T47D (cell line): ENCODE results near the gene MAPKBP1.

ENCODE experiments used
- DNase-seq, 2 experiments: peaks; one replicate each; pipeline versions ENCODE4 v3.0.0 to v3.0.0-alpha.2; 2011 to 2012; ENCODE audit warnings: low read depth in 1 of 2, low spot score in 1 of 2
- JUND ChIP-seq: IDR thresholded peaks from 2 replicates; pipeline ENCODE4 v1.6.1; 2012; ENCODE audit warnings: low read depth
- in situ Hi-C: cut with HindIII; loops from 2 replicates; pipeline ENCODE4 v1.10.0; 2016; ENCODE audit warnings: low sequenced_read_pairs, low pct_unique_long_range_greater_than_20kb

MAPKBP1 gene

GRCh38 chr15:41853831-41854230 is 79.5 kb downstream of the MAPKBP1 start:
- no peak for TF ChIP-seq JUND
- no peak for DNase-seq
- in situ Hi-C loops, result no loop called here

- in situ Hi-C loops, result no loop called here
- no peak for TF ChIP-seq JUND
- peak in 1 of 2 experiments; percentile 53 for DNase-seq
Observed at GRCh38 chr15:41854443-41854842, 80.2 kb downstream of the MAPKBP1 start.

GRCh38 chr15:41855261-41855961 is 81.1 kb downstream of the MAPKBP1 start:
- in situ Hi-C loops, result no loop called here
- no peak for TF ChIP-seq JUND
- DNase-seq, result no peak

GRCh38 chr15:41856262-41856661 is 82.0 kb downstream of the MAPKBP1 start:
- TF ChIP-seq JUND, result no peak
- in situ Hi-C loops, result no loop called here
- DNase-seq, result no peak

- no peak for TF ChIP-seq JUND
- DNase-seq, result no peak
- in situ Hi-C loops, result no loop called here
Observed at GRCh38 chr15:41856716-41857115, 82.4 kb downstream of the MAPKBP1 start.

GRCh38 chr15:41857316-41857715 is 83.0 kb downstream of the MAPKBP1 start:
- DNase-seq, result no peak
- in situ Hi-C loops, result no loop called here
- TF ChIP-seq JUND, result no peak

- in situ Hi-C loops, result no loop called here
- no peak for TF ChIP-seq JUND
- no peak for DNase-seq
Observed at GRCh38 chr15:41858756-41859155, 84.5 kb downstream of the MAPKBP1 start.

- in situ Hi-C loops, result no loop called here
- no peak for DNase-seq
- no peak for TF ChIP-seq JUND
Observed at GRCh38 chr15:41860049-41860828, 86.0 kb downstream of the MAPKBP1 start.

- in situ Hi-C loops, result no loop called here
- no peak for DNase-seq
- TF ChIP-seq JUND, result no peak
Observed at GRCh38 chr15:41861736-41862356, 87.6 kb downstream of the MAPKBP1 start.

- TF ChIP-seq JUND, result no peak
- in situ Hi-C loops, result no loop called here
- DNase-seq, result peak; percentile 67 to 82
Observed at GRCh38 chr15:41862515-41863116, 88.3 kb downstream of the MAPKBP1 start.

- no peak for DNase-seq
- in situ Hi-C loops, result no loop called here
- TF ChIP-seq JUND, result no peak
Observed at GRCh38 chr15:41865490-41866055, 91.3 kb downstream of the MAPKBP1 start.

- DNase-seq, result no peak
- TF ChIP-seq JUND, result no peak
- in situ Hi-C loops, result no loop called here
Observed at GRCh38 chr15:41866263-41866703, 92.0 kb downstream of the MAPKBP1 start.
